ENCODE results near the gene MMS19.

DNA sequence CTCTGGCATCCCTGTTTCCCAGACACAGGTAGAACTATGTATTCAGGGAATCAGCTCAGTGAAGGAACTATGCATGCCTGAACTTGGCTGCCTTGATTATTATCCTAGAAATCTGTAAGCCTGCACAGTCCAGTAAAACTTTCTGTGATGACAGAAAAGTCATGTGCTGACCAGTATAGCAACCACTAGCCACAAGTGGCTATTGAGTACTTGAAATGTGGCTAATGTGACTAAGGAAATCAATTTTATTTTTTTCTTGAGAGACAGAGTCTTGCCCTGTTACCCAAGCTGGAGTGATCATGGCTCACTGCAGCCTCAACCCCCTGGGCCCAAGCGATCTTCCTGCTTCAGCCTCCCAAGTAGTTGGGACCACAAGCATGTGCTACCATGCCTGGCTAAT, 55.9 kb downstream of the MMS19 start:
- TF ChIP-seq, protein P1, sequence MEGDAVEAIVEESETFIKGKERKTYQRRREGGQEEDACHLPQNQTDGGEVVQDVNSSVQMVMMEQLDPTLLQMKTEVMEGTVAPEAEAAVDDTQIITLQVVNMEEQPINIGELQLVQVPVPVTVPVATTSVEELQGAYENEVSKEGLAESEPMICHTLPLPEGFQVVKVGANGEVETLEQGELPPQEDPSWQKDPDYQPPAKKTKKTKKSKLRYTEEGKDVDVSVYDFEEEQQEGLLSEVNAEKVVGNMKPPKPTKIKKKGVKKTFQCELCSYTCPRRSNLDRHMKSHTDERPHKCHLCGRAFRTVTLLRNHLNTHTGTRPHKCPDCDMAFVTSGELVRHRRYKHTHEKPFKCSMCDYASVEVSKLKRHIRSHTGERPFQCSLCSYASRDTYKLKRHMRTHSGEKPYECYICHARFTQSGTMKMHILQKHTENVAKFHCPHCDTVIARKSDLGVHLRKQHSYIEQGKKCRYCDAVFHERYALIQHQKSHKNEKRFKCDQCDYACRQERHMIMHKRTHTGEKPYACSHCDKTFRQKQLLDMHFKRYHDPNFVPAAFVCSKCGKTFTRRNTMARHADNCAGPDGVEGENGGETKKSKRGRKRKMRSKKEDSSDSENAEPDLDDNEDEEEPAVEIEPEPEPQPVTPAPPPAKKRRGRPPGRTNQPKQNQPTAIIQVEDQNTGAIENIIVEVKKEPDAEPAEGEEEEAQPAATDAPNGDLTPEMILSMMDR (IDR thresholded peaks at IDR 0.05) = no peak
- no peak for TF ChIP-seq POLR2A (IDR thresholded peaks at IDR 0.05)

Data from transverse colon (tissue), 3 donors.